ENCODE results near the gene SERPINB6. TPM values are rescaled to one million over a fixed set of nuclear protein-coding genes. Genes with fewer than 3 reads are reported as not detected.

The SERPINB6 gene
- total RNA-seq, 1 donor from 2014 or later, result 20.1 TPM

- peaks cover 7% of the 10 kb centered on the region for H3K27me3 Mint-ChIP-seq (ENCODE audit: low read depth)
- H3K4me3 Mint-ChIP-seq, result no peak overlapping the region
- no peak for DNase-seq (ENCODE audit: low read depth, low spot score)
- no peak for TF ChIP-seq CTCF (conservative IDR thresholded peaks at IDR 0.05)
- peak overlapping the region; percentile 84 for H3K27ac Mint-ChIP-seq (ENCODE audit: unreplicated experiment)
- H3K36me3 Mint-ChIP-seq (ENCODE audit: low read depth), result no peaks in the 10 kb centered on the region
- H3K9me3 Mint-ChIP-seq, result no peaks in the 10 kb centered on the region
- H3K4me1 Mint-ChIP-seq, result peaks cover 16% of the 10 kb centered on the region
Measured at GRCh38 chr6:2957696-2958330, 13.6 kb downstream of the SERPINB6 start.

GRCh38 chr6:2956930-2957685 is 14.3 kb downstream of the SERPINB6 start:
- no peaks in the 10 kb centered on the region for H3K36me3 Mint-ChIP-seq (ENCODE audit: low read depth)
- H3K4me3 Mint-ChIP-seq, result no peak overlapping the region
- DNase-seq (ENCODE audit: low read depth, low spot score), result no peak
- H3K27ac Mint-ChIP-seq (ENCODE audit: unreplicated experiment), result peak overlapping the region; percentile 84
- peaks cover 22% of the 10 kb centered on the region for H3K4me1 Mint-ChIP-seq
- H3K9me3 Mint-ChIP-seq, result no peaks in the 10 kb centered on the region
- no peak for TF ChIP-seq CTCF (conservative IDR thresholded peaks at IDR 0.05)
- peaks cover 6% of the 10 kb centered on the region for H3K27me3 Mint-ChIP-seq (ENCODE audit: low read depth)

GRCh38 chr6:2953098-2953497 is 18.3 kb downstream of the SERPINB6 start:
- Mint-ChIP-seq H3K27me3 (ENCODE audit: low read depth) (no peaks in the 10 kb centered on the region), H3K4me1 (peaks cover 28% of the 10 kb centered on the region), H3K9me3 (no peaks in the 10 kb centered on the region), H3K27ac (ENCODE audit: unreplicated experiment) (peak overlapping the region; percentile 30), H3K4me3 (no peak overlapping the region), H3K36me3 (ENCODE audit: low read depth) (no peaks in the 10 kb centered on the region)
- no peak for DNase-seq (ENCODE audit: low read depth, low spot score)
- TF ChIP-seq CTCF (conservative IDR thresholded peaks at IDR 0.05), result no peak

GRCh38 chr6:2952557-2953095 is 18.7 kb downstream of the SERPINB6 start:
- peaks cover 2% of the 10 kb centered on the region for H3K36me3 Mint-ChIP-seq (ENCODE audit: low read depth)
- H3K27me3 Mint-ChIP-seq (ENCODE audit: low read depth), result no peaks in the 10 kb centered on the region
- peak overlapping the region; percentile 32 for H3K4me3 Mint-ChIP-seq
- H3K27ac Mint-ChIP-seq (ENCODE audit: unreplicated experiment), result peak overlapping the region; percentile 30
- TF ChIP-seq CTCF (conservative IDR thresholded peaks at IDR 0.05), result peak; percentile 98
- no peaks in the 10 kb centered on the region for H3K9me3 Mint-ChIP-seq
- H3K4me1 Mint-ChIP-seq, result peaks cover 26% of the 10 kb centered on the region
- peak; percentile 76 for DNase-seq (ENCODE audit: low read depth, low spot score)

- H3K4me1 Mint-ChIP-seq, result peaks cover 18% of the 10 kb centered on the region
- no peaks in the 10 kb centered on the region for H3K9me3 Mint-ChIP-seq
- H3K27ac Mint-ChIP-seq (ENCODE audit: unreplicated experiment), result no peak overlapping the region
- TF ChIP-seq CTCF (conservative IDR thresholded peaks at IDR 0.05), result no peak
- no peak overlapping the region for H3K4me3 Mint-ChIP-seq
- no peaks in the 10 kb centered on the region for H3K27me3 Mint-ChIP-seq (ENCODE audit: low read depth)
- DNase-seq (ENCODE audit: low read depth, low spot score), result no peak
- peaks cover 2% of the 10 kb centered on the region for H3K36me3 Mint-ChIP-seq (ENCODE audit: low read depth)
Measured at GRCh38 chr6:2951728-2952127, 19.6 kb downstream of the SERPINB6 start.

Data from neural crest cell (in vitro differentiated cells).